ENCODE measurements around the gene FGF19. TPM values are rescaled to one million over a fixed set of nuclear protein-coding genes. Genes with fewer than 3 reads are reported as not detected.

The FGF19 gene
- total RNA-seq, 2 experiments from 2014 or later = not detected

GRCh38 chr11:69651834-69652620 is 51.8 kb downstream of the FGF19 start:
- Mint-ChIP-seq H3K4me1 (no peaks in the 10 kb centered on the region), H3K27ac (no peak overlapping the region), H3K4me3 (no peak overlapping the region), H3K9me3 (no peaks in the 10 kb centered on the region), H3K36me3 (ENCODE audit: low read depth) (no peaks in the 10 kb centered on the region), H3K27me3 (no peaks in the 10 kb centered on the region)
- no peak for DNase-seq
- CTCF ChIA-PET = no interaction called here
- POLR2A ChIA-PET = no interaction called here

GRCh38 chr11:69650832-69651344 is 52.9 kb downstream of the FGF19 start:
- H3K4me3 Mint-ChIP-seq = no peak overlapping the region
- H3K27ac Mint-ChIP-seq = no peak overlapping the region
- no peaks in the 10 kb centered on the region for H3K36me3 Mint-ChIP-seq (ENCODE audit: low read depth)
- ChIA-PET CTCF (no interaction called here), POLR2A (no interaction called here)
- H3K4me1 Mint-ChIP-seq = no peaks in the 10 kb centered on the region
- H3K9me3 Mint-ChIP-seq = no peaks in the 10 kb centered on the region
- H3K27me3 Mint-ChIP-seq = no peaks in the 10 kb centered on the region
- DNase-seq = no peak

GRCh38 chr11:69650081-69650831 is 53.6 kb downstream of the FGF19 start:
- H3K27me3 Mint-ChIP-seq = no peaks in the 10 kb centered on the region

GRCh38 chr11:69649576-69649900 is 54.3 kb downstream of the FGF19 start:
- Mint-ChIP-seq H3K4me1 (no peaks in the 10 kb centered on the region), H3K4me3 (no peak overlapping the region), H3K27me3 (no peaks in the 10 kb centered on the region), H3K36me3 (ENCODE audit: low read depth) (no peaks in the 10 kb centered on the region), H3K9me3 (no peaks in the 10 kb centered on the region), H3K27ac (no peak overlapping the region)
- ChIA-PET POLR2A (no interaction called here), CTCF (no interaction called here)
- no peak for DNase-seq

More at GRCh38 chr11:69650081-69650831, 53.6 kb downstream of the FGF19 start:
- no peak overlapping the region for H3K4me3 Mint-ChIP-seq
- H3K9me3 Mint-ChIP-seq = no peaks in the 10 kb centered on the region
- ChIA-PET CTCF (no interaction called here), POLR2A (no interaction called here)
- DNase-seq = no peak
- H3K4me1 Mint-ChIP-seq = no peaks in the 10 kb centered on the region
- no peaks in the 10 kb centered on the region for H3K36me3 Mint-ChIP-seq (ENCODE audit: low read depth)
- no peak overlapping the region for H3K27ac Mint-ChIP-seq

GRCh38 chr11:69648679-69649575 is 54.9 kb downstream of the FGF19 start:
- H3K27me3 Mint-ChIP-seq = peaks cover 2% of the 10 kb centered on the region
- ChIA-PET CTCF (no interaction called here), POLR2A (no interaction called here)
- H3K4me1 Mint-ChIP-seq = no peaks in the 10 kb centered on the region
- no peak overlapping the region for H3K4me3 Mint-ChIP-seq
- DNase-seq = no peak
- H3K9me3 Mint-ChIP-seq = no peaks in the 10 kb centered on the region
- no peaks in the 10 kb centered on the region for H3K36me3 Mint-ChIP-seq (ENCODE audit: low read depth)
- no peak overlapping the region for H3K27ac Mint-ChIP-seq

Other genes starting within 250 kb of the FGF19 start
- not detected for gene LINC01488, start 222.4 kb downstream of the FGF19 start, total RNA-seq
- gene CCND1, start 62.9 kb downstream of the FGF19 start, total RNA-seq = under 1 TPM; 0.21 to 0.42 TPM
- 10 to 100 TPM; 30.7 to 34.0 TPM for gene LTO1, start 28.7 kb downstream of the FGF19 start, total RNA-seq
- not detected for gene FGF4, start 71.3 kb upstream of the FGF19 start, total RNA-seq
- gene FGF3, start 115.4 kb upstream of the FGF19 start, total RNA-seq = not detected